ENCODE results near the gene DOC2A.

The DOC2A gene

GRCh38 chr16:30003670-30004423 lies 7.0 kb downstream of the DOC2A start:
- DNase-seq = no peak

DNA sequence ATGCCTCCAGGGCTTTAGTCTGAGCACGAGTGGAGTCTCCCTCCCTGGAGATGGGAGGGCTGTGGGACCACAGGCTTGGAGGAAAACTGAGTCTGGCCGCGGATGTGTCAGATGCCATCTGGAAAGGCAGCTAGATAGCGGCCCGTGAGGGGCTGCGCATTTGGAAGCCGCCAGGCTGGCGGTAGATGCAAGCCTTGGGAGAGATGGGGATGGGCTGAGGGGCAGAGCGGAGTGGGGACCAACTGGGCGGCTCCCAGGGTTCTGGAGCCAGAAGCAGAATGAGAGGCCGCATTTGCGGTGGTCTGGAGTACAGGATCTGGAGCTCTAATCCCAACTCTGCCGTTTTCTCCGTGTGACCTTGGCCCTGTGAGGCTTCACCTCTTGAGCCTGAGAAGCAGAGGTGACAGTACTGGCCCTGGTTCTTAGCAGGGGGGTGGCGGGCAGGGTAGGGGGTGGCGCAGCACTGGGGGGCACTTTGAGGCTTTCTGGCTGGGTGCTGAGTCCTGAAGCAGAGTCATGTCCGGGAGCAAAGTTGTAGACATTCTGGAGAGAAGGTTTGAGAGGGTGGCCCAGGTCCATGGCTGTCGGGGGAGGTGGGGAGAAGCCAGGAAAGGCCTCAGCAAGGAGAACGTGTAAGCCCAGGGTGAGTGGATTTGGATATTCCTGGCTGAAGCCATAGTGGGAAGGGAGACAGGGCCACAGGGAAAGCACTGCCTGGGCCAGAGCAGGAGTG lies 8.0 kb downstream of the DOC2A start:
- DNase-seq = no peak

DNA sequence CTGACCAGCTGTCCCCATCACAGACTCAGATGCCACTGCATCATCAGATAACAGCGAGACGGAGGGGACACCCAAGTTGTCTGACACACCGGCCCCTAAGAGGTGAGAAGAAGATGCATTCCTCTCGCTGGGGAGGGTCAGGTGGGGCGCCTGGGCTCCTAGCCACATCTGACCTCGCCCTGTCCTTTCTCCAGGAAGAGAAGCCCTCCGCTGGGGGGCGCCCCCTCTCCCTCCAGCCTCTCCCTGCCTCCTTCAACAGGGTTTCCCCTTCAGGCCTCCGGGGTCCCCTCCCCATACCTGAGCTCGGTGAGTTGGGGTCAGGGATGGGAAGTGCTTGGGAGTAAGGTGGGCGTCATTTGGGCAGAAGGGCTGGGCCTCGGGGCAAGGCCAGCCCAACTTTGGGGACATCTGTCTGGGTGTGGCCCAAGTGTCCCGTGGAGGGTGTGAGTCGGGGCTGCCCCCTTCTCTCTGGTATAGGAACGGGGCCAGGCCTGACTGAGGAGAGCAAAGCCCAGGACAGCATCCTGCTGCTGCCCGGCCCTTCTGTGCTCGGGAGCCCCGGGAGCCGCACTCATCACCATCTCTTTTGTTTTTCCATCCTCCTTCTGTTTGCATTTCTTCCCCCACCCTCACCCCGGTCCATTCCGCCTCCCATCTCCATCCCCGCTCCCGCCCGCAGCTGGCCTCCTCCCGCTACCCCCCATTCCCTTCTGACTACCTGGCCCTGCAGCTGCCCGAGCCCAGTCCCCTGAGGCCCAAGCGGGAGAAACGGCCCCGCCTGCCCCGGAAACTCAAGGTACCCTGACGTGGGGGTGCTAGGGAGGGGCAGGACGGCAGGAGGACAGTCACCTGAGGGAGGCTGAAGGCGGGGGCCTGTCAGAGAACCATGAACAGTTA lies 9.8 kb downstream of the DOC2A start:
- no peak for DNase-seq

GRCh38 chr16:29999605-30000004 lies 11.2 kb downstream of the DOC2A start:
- no peak for DNase-seq

GRCh38 chr16:29996766-29997250 lies 14.0 kb downstream of the DOC2A start:
- DNase-seq = no peak

DNA sequence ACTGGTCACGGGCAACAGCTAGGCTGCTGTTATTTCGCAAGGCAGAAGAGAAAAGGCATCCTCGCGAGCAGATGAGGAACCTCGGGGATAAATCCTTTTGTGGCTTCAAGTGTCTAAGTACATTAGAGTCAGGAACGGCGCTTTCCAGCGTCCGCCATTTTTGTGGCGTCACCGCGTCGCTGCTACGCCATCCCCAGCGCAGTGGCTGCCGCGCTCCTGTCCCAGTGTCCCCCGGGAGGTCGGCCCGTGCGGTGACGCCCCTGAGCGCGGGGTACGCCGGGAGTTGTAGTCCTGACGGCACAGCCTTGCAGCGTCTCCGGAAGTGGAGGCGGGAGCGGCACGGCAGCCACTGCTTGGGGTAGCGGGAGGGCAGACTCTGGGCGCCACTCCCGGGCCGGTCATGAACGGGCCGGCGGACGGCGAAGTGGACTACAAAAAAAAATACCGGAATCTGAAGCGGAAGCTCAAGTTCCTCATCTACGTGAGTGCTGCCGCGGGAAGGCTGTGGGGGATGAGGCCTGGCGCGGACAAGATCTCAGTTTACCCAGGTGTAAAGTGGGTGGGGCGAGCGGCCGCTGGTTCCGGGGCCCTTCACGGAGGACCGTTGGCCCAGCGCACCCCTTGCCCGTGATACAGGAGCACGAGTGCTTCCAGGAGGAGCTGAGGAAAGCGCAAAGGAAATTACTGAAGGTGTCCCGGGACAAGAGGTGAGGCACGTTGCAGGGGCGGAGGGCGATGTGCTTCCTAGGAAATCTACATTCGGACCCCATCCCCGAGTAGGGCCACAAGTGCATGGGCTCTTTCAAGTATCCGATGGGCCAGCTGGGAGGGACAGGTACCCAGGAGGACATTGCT lies 14.7 kb downstream of the DOC2A start, which contains the start of gene INO80E:
Gene INO80E (plus strand): TSS at position 331 of the 855 bp plus-strand sequence. CDS start 70 bp downstream, at position 401.
- peak; percentile 98 for DNase-seq

GRCh38 chr16:29995324-29995910 lies 15.4 kb downstream of the DOC2A start, which contains the start of gene HIRIP3:
Gene HIRIP3, minus strand, starts transcription at chr16:29995617. Its CDS starts 12 bp downstream, at chr16:29995605.
- DNase-seq = peak; percentile 85

- DNase-seq = no peak
Measured at GRCh38 chr16:29994600-29995323, 16.1 kb downstream of the DOC2A start.

DNA sequence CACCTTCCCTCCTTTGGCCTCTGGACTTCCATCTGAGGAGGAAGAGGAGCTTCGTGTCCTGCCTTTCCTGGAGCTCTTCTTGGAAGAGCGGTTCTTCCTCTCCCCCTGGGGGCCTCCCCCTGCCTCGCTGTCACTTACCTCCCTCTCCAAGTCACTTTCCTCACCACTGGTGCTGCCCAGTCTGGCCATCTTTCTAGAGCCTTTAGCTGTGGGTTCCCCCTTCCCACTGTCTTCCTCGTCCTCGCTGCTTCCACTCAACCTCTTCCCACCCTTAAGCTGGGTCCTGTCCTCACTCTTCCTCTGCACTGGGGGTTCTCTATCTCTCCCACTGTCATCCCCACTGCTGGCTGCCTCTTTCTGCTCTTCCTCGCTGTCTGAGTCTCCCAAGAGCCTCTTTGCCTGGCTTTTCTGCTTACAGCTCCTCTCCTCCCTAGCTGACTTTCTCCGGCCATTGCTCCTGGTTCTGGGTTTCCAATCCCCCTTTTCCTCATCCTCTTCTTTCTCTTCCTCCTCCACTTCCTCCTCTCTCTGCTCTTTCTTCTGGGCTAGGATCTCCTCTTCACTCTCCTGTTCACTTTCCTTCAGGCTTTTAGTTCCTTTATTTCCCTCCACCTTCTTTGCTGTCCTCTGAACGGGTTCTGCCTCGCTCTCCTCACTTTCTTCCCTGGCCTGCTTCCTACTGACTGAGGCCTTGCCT lies 16.8 kb downstream of the DOC2A start:
- no peak for DNase-seq

DNA sequence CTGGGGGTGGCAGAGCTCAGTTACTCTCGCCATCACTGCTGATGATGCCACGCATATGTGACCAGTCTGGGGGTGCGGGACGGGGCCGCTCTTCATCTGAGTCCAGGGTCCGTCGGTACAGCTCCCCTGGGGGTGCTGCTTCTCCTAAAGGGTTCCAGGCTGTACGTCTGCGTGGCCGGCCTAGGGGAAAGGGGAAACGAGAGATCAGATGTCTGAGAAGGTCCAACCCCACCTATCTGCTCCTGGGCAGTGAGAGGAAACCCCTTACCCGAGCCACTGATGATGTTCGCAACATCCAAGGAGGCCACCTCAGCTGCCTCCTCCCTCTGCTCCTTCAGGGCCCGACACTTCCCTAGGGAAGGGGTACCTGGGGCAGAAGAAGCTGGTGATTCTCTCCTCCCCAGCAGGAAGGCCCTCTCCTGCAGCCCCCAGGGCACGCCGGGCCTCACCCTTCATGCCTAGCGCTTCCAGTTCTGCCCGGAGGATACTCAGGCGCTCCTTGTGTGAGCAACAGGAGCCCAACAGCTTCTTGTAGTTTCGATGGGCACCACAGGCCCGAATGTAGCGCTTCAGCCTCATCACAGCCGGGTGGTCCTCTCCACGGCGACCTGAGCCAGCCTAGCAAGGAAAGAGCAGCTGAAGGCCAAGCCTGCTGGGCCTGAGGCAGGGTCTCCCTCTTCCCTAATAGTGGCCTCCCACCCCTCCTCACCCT lies 17.5 kb downstream of the DOC2A start:
- no peak for DNase-seq

GRCh38 chr16:29992344-29992967 lies 18.4 kb downstream of the DOC2A start:
- DNase-seq = no peak

DNA sequence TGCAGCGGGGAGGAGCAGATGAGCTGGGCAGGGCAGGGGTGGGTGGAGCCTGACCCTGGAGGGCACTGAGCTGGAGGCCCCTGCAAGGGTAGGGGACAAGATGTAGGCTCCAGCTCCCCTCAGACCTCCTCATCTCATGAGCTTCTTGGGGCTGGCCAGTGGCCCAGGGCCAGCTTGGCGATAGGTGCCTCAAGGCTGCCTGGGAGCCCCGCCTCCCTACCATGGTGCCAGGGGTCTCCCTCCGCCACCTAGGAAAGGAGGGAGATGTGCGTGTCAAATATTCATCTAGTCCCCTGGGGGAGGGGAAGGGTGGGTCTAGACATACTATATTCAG lies 19.3 kb downstream of the DOC2A start:
- DNase-seq = no peak

GRCh38 chr16:29990883-29991570 lies 19.8 kb downstream of the DOC2A start:
- DNase-seq = no peak

DNA sequence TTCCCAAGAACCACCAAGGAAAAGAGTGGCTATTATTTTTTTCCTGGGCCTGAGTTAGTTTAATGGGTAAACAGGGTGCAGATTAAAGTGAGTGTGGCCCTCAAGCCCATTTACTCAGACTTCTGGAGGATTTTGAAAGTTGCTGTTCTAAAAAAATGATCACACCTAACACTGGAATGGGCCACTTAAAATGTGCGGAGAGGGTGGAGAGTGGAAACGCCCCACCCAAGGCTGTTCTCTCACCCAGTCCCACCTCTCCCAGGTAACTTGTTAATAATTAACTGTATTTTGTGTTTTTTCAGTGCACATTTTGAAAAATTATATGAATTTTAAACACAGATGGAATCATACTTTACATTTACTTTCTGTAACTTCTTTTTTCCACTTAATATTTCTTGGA lies 20.8 kb downstream of the DOC2A start:
- no peak for DNase-seq

- no peak for DNase-seq
Measured at GRCh38 chr16:29989111-29989858, 21.5 kb downstream of the DOC2A start.

- no peak for DNase-seq
Measured at GRCh38 chr16:29988346-29989075, 22.3 kb downstream of the DOC2A start.

Measured in CD4-positive, alpha-beta T cell treated with Interleukin-15 for 1 hour (primary cell).